Measurements from ENCODE around the gene FAM72A. TPM values are rescaled to one million over a fixed set of nuclear protein-coding genes. Genes with fewer than 3 reads are reported as not detected.

The FAM72A gene
- total and polyA plus RNA-seq, 8 donors: 3.9 to 7.7 (median 6.3) TPM

- intact Hi-C loops (cut with DNase I): no loop called here
- TF ChIP-seq CTCF (IDR thresholded peaks at IDR 0.05): no peak
- Histone ChIP-seq H3K4me3 (no peak overlapping the region), H3K9me3 (no peaks in the 10 kb centered on the region), H3K36me3 (no peaks in the 10 kb centered on the region), H3K4me1 (no peaks in the 10 kb centered on the region), H3K27me3 (peaks cover 0 to 12% of the 10 kb centered on the region in 2 donors), H3K27ac (no peak overlapping the region)
- ATAC-seq (no peak), DNase-seq (no peak)
These were observed 59.9 kb downstream of the FAM72A start for GRCh38 chr1:206142770-206143169.

DNA sequence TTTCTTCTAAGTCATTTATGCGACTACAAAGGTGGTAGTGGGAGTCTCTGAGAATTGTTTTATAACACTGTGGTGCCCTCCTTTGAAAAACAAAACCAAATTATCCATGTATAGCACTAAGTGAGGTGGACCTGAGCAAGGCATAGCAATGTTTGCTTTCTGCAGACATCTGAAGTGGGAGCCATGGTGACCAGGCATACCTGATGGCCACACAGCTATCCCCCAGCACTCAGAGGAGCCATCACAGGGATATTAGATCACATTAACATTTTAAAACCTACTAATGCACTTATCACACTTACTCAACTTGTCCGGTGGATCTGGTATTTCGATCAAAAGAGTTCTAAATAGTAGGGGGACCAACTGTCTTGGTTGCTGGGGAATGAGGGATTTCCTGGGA, 60.6 kb downstream of the FAM72A start:
- TF ChIP-seq CTCF (IDR thresholded peaks at IDR 0.05): no peak
- intact Hi-C loops (cut with DNase I): no loop called here

GRCh38 chr1:206136241-206136640, 66.4 kb downstream of the FAM72A start:
- Histone ChIP-seq H3K4me3 (no peak overlapping the region), H3K27ac (no peak overlapping the region), H3K9me3 (no peaks in the 10 kb centered on the region), H3K27me3 (peaks cover 0 to 12% of the 10 kb centered on the region in 2 donors), H3K4me1 (no peaks in the 10 kb centered on the region), H3K36me3 (no peaks in the 10 kb centered on the region)
- intact Hi-C loops (cut with DNase I): no loop called here
- ATAC-seq: no peak
- TF ChIP-seq CTCF (IDR thresholded peaks at IDR 0.05): no peak
- DNase-seq: no peak

More for the DNA sequence above, 60.6 kb downstream of the FAM72A start:
- no peak for ATAC-seq
- Histone ChIP-seq H3K27me3 (peaks cover 0 to 12% of the 10 kb centered on the region in 2 donors), H3K9me3 (no peaks in the 10 kb centered on the region), H3K4me3 (no peak overlapping the region), H3K27ac (no peak overlapping the region), H3K36me3 (no peaks in the 10 kb centered on the region), H3K4me1 (no peaks in the 10 kb centered on the region)
- DNase-seq: no peak

Other genes starting within 250 kb of the FAM72A start
- gene RAB7B, start 199.4 kb downstream of the FAM72A start, total RNA-seq: 10 to 100 TPM; 13.4 to 14.2 TPM
- gene RAB7B, start 199.4 kb downstream of the FAM72A start, polyA plus RNA-seq (ENCODE audit: insufficient read length in 6 of 6): 1 to 10 TPM; 3.2 to 4.8 (median 3.7) TPM
- 100 to 1,000 TPM; 191 to 624 TPM for gene CTSE, start 178.9 kb downstream of the FAM72A start, total RNA-seq
- under 1 TPM; 0.35 to 0.93 (median 0.53) TPM for gene CTSE, start 178.9 kb downstream of the FAM72A start, polyA plus RNA-seq (ENCODE audit: insufficient read length in 6 of 6)
- 1 to 10 TPM; 1.1 to 2.4 TPM for gene RHEX, start 149.7 kb downstream of the FAM72A start, total RNA-seq
- gene RHEX, start 149.7 kb downstream of the FAM72A start, polyA plus RNA-seq (ENCODE audit: insufficient read length in 6 of 6): under 1 TPM in 5 of 6 donors, not detected in 1; 0.18 to 0.44 (median 0.30) TPM
- not detected for gene AVPR1B, start 85.5 kb downstream of the FAM72A start, total RNA-seq
- gene AVPR1B, start 85.5 kb downstream of the FAM72A start, polyA plus RNA-seq (ENCODE audit: insufficient read length in 6 of 6): under 1 TPM in 3 of 6 donors, not detected in 3; 0.08 to 0.11 (median 0.10) TPM
- 10 to 100 TPM; 63.8 to 65.4 TPM for gene SRGAP2, start 702 bp upstream of the FAM72A start, total RNA-seq
- 10 to 100 TPM; 58.9 to 72.4 (median 64.0) TPM for gene SRGAP2, start 702 bp upstream of the FAM72A start, polyA plus RNA-seq (ENCODE audit: insufficient read length in 6 of 6)